GM12891 (cell line): ENCODE measurements around the gene MYADML2.

Experiments used
- POLR2A ChIP-seq: IDR thresholded peaks from 2 replicates; pipeline ENCODE4 v1.6.1; 2011; ENCODE audit warnings: low read depth, low read length, control low read depth
- POLR2AphosphoS5 ChIP-seq: IDR thresholded peaks from 2 replicates; pipeline ENCODE4 v1.6.1; 2011; ENCODE audit warnings: low read depth, low read length, control low read depth
- SPI1 ChIP-seq: IDR thresholded peaks from 2 replicates; pipeline ENCODE4 v1.6.1; 2011; ENCODE audit warnings: low read depth, low read length, control low read depth
- TAF1 ChIP-seq: IDR thresholded peaks from 2 replicates; pipeline ENCODE4 v1.6.1; 2011; ENCODE audit warnings: low read depth, low read length, control low read depth

GRCh38 chr17:81976332-81977210, 29.5 kb upstream of the MYADML2 start:
- no peak; the same call in 1 of the 2 replicates for TF ChIP-seq POLR2AphosphoS5
- no peak for TF ChIP-seq POLR2A
- TF ChIP-seq TAF1: no peak
- TF ChIP-seq SPI1: no peak
